K562 (cell line): ENCODE measurements around the gene AFF3. TPM values are rescaled to one million over a fixed set of nuclear protein-coding genes. Genes with fewer than 3 reads are reported as not detected.

Experiments used
- ATAC-seq: fragments of 200-7000 bp; cut with Tn5 transposase; 3 replicates; pipeline ENCODE4 v1.9.1; 2020; ENCODE audit warnings: moderate library complexity
- BruUV-seq: library from RNA; stranded (reverse); fragments of 400-500 nt; replicated peaks from 2 replicates; lab custom pipeline; 2021; lab: Mats Ljungman, UMichigan
- CTCF ChIA-PET: fragments of 300-600 bp; formaldehyde crosslinking; extraction: SDS; loops from one replicate; lab custom pipeline; 2021; ENCODE audit warnings: low intra/inter-chr PET ratio; lab: Yijun Ruan, JAX
- POLR2A ChIA-PET: fragments of 300-600, 350-650 bp; sonication (Branson Sonifier 250); formaldehyde crosslinking; extraction: SDS; loops from one replicate; lab custom pipeline; 2021; ENCODE audit warnings: antibody characterized with exemption, inconsistent platforms; lab: Yijun Ruan, JAX
- DNase-seq, 4 experiments: peaks; one replicate each; pipeline versions ENCODE4 v3.0.0 to v3.0.0-alpha.2; 2011 to 2018; ENCODE audit warnings: low spot score in 3 of 4, mixed read lengths in 3 of 4; ENCODE audit errors: extremely low read depth in 1 of 4
- FAIRE-seq: peaks from 2 replicates; lab custom pipeline; 2011; peaks lifted over from hg19 to GRCh38; lab: Jason Lieb, UNC
- H2AFZ ChIP-seq: 2 replicates; pipeline ENCODE4 v1.6.0; 2011; ENCODE audit warnings: low read depth, low read length, control low read depth, inconsistent platforms
- H3K27ac ChIP-seq: fragments of 200-600 bp; 3 replicates; pipeline ENCODE4 v1.8.0; 2011; ENCODE audit warnings: low read depth, mild to moderate bottlenecking, control low read depth, inconsistent platforms, low read length, moderate library complexity, mixed read lengths; ENCODE audit errors: extremely low read depth
- H3K27me3 ChIP-seq, 2 experiments: fragments of 300-600 bp in 1 of 2; 2 replicates in 1 of 2; 3 replicates in 1 of 2; pipeline versions ENCODE4 v1.6.0 to v1.8.0; 2011; ENCODE audit warnings: inconsistent platforms in 2 of 2, low read length in 2 of 2, mild to moderate bottlenecking in 1 of 2, mixed read lengths in 1 of 2, moderate library complexity in 1 of 2; ENCODE audit not compliant: control insufficient read depth in 2 of 2, insufficient read depth in 2 of 2
- H3K36me3 ChIP-seq: fragments of 300-600 bp; 3 replicates; pipeline ENCODE4 v1.8.0; 2011; ENCODE audit warnings: mild to moderate bottlenecking, low read length, inconsistent platforms; ENCODE audit not compliant: control insufficient read depth, insufficient read depth
- H3K4me1 ChIP-seq, 2 experiments: fragments of 200-600 bp in 1 of 2; replicated peaks in 1 of 2; 2 replicates in 1 of 2; 3 replicates in 1 of 2; pipeline versions ENCODE4 v1.5.1 to v1.8.0; 2011; ENCODE audit warnings: inconsistent platforms in 2 of 2, low read length in 2 of 2, mild to moderate bottlenecking in 1 of 2, mixed read lengths in 1 of 2, moderate library complexity in 1 of 2; ENCODE audit not compliant: control insufficient read depth in 2 of 2, insufficient read depth in 2 of 2
- H3K4me2 ChIP-seq: 2 replicates; pipeline ENCODE4 v1.6.1; 2011; ENCODE audit warnings: low read length, control low read depth, inconsistent platforms, mixed read lengths; ENCODE audit not compliant: insufficient read depth
- H3K4me3 ChIP-seq: fragments of 200-600 bp; sonication (generic), shearing (Covaris generic); 2 replicates; pipeline ENCODE4 v1.5.1; 2016; ENCODE audit warnings: control low read depth, inconsistent platforms
- H3K79me2 ChIP-seq: fragments of 200-600 bp; 3 replicates; pipeline ENCODE4 v1.8.0; 2011; ENCODE audit warnings: low read length, inconsistent platforms; ENCODE audit not compliant: control insufficient read depth, insufficient read depth
- H3K9ac ChIP-seq, 2 experiments: 2 replicates each; pipeline versions ENCODE4 v1.6.0 to v1.6.1; 2011; ENCODE audit warnings: low read depth in 2 of 2, low read length in 2 of 2, control low read depth in 1 of 2, inconsistent platforms in 1 of 2, mild to moderate bottlenecking in 1 of 2, mixed read lengths in 1 of 2; ENCODE audit not compliant: insufficient read depth in 1 of 2
- H3K9me1 ChIP-seq: one replicate; pipeline ENCODE4 v1.6.0; 2011; ENCODE audit warnings: inconsistent platforms, mild to moderate bottlenecking, low read length, moderate library complexity; ENCODE audit not compliant: control insufficient read depth, insufficient read depth
- H3K9me3 ChIP-seq: replicated peaks from 2 replicates; pipeline ENCODE4 v1.5.1; 2011; ENCODE audit warnings: low read depth, low read length, inconsistent platforms; ENCODE audit not compliant: control insufficient read depth, insufficient read depth
- H4K20me1 ChIP-seq: replicated peaks from 2 replicates; pipeline ENCODE4 v1.6.1; 2011; ENCODE audit warnings: low read length, inconsistent platforms, mixed read lengths; ENCODE audit not compliant: control insufficient read depth, insufficient read depth
- BRD9 ChIP-seq: fragments of 450-650 bp; IDR thresholded peaks from 2 replicates; pipeline ENCODE4 v1.6.1; 2018; ENCODE audit warnings: low read depth; ENCODE audit not compliant: partially characterized antibody
- CBFA2T3 ChIP-seq: fragments of 450-650 bp; IDR thresholded peaks from 2 replicates; pipeline ENCODE4 v1.6.1; 2017
- CBX1 ChIP-seq: sonication (generic); IDR thresholded peaks from 2 replicates; pipeline ENCODE4 v1.6.1; 2016; ENCODE audit warnings: antibody characterized with exemption, low read depth, mild to moderate bottlenecking
- CHD2 ChIP-seq: IDR thresholded peaks from 2 replicates; pipeline ENCODE4 v1.6.1; 2011; ENCODE audit warnings: low read depth, low read length
- FIP1L1 ChIP-seq: fragments of 200-400 bp; formaldehyde crosslinking; IDR thresholded peaks from 2 replicates; pipeline ENCODE4 v1.6.1; 2018; ENCODE audit warnings: mild to moderate bottlenecking, low read depth, low read length; ENCODE audit not compliant: poor library complexity, severe bottlenecking
- NCOA4 ChIP-seq: fragments of 450-650 bp; IDR thresholded peaks from 2 replicates; pipeline ENCODE4 v1.6.1; 2018; ENCODE audit warnings: mild to moderate bottlenecking; ENCODE audit not compliant: partially characterized antibody
- PTBP1 ChIP-seq: fragments of 200-400 bp; formaldehyde crosslinking; IDR thresholded peaks from 2 replicates; pipeline ENCODE4 v1.6.1; 2017; ENCODE audit warnings: low read depth, low read length
- REST ChIP-seq, 2 experiments: fragments of 450-650 bp; formaldehyde crosslinking in 1 of 2; IDR thresholded peaks; 2 replicates each; pipeline versions ENCODE4 v1.4.0 to v1.6.1; 2014 to 2020; ENCODE audit warnings: mild to moderate bottlenecking in 2 of 2, borderline replicate concordance in 1 of 2, low read depth in 1 of 2
- SETDB1 ChIP-seq: IDR thresholded peaks from one replicate; pipeline ENCODE4 v1.6.1; 2012; ENCODE audit warnings: low read length, control low read depth, inconsistent platforms
- SREBF1 ChIP-seq: fragments of 150-350 bp; IDR thresholded peaks from 2 replicates; pipeline ENCODE4 v1.6.1; 2014; ENCODE audit warnings: antibody characterized with exemption, low read depth, low read length, borderline replicate concordance
- ZBTB17 ChIP-seq: fragments of 450-650 bp; formaldehyde crosslinking; IDR thresholded peaks from 2 replicates; pipeline ENCODE4 v1.4.0; 2020; ENCODE audit warnings: mild to moderate bottlenecking
- ZNF695 ChIP-seq: fragments of 450-650 bp; formaldehyde crosslinking; IDR thresholded peaks from 2 replicates; pipeline ENCODE4 v1.4.0; 2020; ENCODE audit warnings: mild to moderate bottlenecking, moderate library complexity
- ZNF75A ChIP-seq: fragments of 450-650 bp; formaldehyde crosslinking; IDR thresholded peaks from 2 replicates; pipeline ENCODE4 v1.4.0; 2020; ENCODE audit warnings: mild to moderate bottlenecking
- in situ Hi-C: fragments of 300-500 bp; cut with MboI; formaldehyde crosslinking; loops from 4 replicates; pipeline ENCODE4 v1.15.0; 2018; ENCODE audit warnings: inconsistent platforms, mixed read lengths
- intact Hi-C: fragments of 100-400 bp; cut with micrococcal nuclease; formaldehyde crosslinking; loops from 2 replicates; pipeline ENCODE4 v1.14.2; 2022
- polyA plus RNA-seq, 8 experiments: library from polyadenylated mRNA; depleted of rRNA in 4 of 8; stranded (reverse) in 5 of 8; unstranded in 3 of 8; fragments of >200 nt; fragmentation: Nextera tagmentation in 2 of 8; fragmentation: Illumina TruSeq in 1 of 8; extraction: Ambion mirVana in 2 of 8; extraction: Trizol in 1 of 8; gene quantifications; 2 replicates each; pipeline versions ENCODE4 v1.2.1 to v1.2.3, GENCODE V29; 2011 to 2014; ENCODE audit warnings: inconsistent platforms in 1 of 8, missing spikeins in 1 of 8
- total RNA-seq, 7 experiments: library from RNA; depleted of rRNA in 6 of 7; stranded (reverse); fragments of >200 nt in 6 of 7; fragmentation: Illumina TruSeq in 2 of 7; extraction: Trizol in 2 of 7; gene quantifications; 2 replicates each; pipeline versions ENCODE4 v1.2.1 to v1.2.3, GENCODE V29; 2011 to 2021; ENCODE audit warnings: low replicate concordance in 1 of 7

AFF3 gene
- total and polyA plus RNA-seq, 9 of the 15 experiments (the other 6 are each of a cell fraction or from before 2014, with no cell fraction given): 0.02 to 0.11 TPM; not detected in 7

GRCh38 chr2:99794414-99794813, 348.0 kb downstream of the AFF3 start:
- ChIA-PET POLR2A (interaction anchor here (0.8 kb wide), 1 partner anchor 20 kb away, joined by 5 read pairs; no protein-coding TSS in a partner anchor), CTCF (no interaction called here)
- no peaks in the 10 kb centered on the region; a peak in 1 of 5 replicates for H3K27me3 ChIP-seq
- no peak for FAIRE-seq
- H2AFZ ChIP-seq: no peak overlapping the region
- H3K79me2 ChIP-seq: no peaks in the 10 kb centered on the region
- no peak overlapping the region for H3K9ac ChIP-seq
- no TSS peak for BruUV-seq
- H3K4me2 ChIP-seq: no peak overlapping the region
- in situ Hi-C loops: no loop called here
- H3K9me3 ChIP-seq: no peaks in the 10 kb centered on the region
- no peaks in the 10 kb centered on the region for H3K4me1 ChIP-seq
- no peak for ATAC-seq
- H3K36me3 ChIP-seq: no peaks in the 10 kb centered on the region
- intact Hi-C loops: no loop called here
- no peak overlapping the region for H3K4me3 ChIP-seq
- no peak overlapping the region for H3K27ac ChIP-seq
- DNase-seq: no peak
- H4K20me1 ChIP-seq: no peaks in the 10 kb centered on the region
- H3K9me1 ChIP-seq: no peaks in the 10 kb centered on the region
- TF ChIP-seq PTBP1: no peak
- TF ChIP-seq ZBTB17 (CRISPR knock-in tag): no peak
- no peak for TF ChIP-seq SETDB1
- no peak for TF ChIP-seq FIP1L1
- TF ChIP-seq CBX1: no peak
- TF ChIP-seq CHD2: no peak
- TF ChIP-seq ZNF75A (CRISPR knock-in tag): no peak
- TF ChIP-seq NCOA4: no peak
- TF ChIP-seq REST (IDR thresholded peaks at IDR 0.05; ENCODE audit: borderline replicate concordance): no peak
- TF ChIP-seq REST (CRISPR knock-in tag; IDR thresholded peaks at IDR 0.05; ENCODE audit: low read depth): no peak
- no peak for TF ChIP-seq SREBF1
- TF ChIP-seq ZNF695 (CRISPR knock-in tag): no peak
- TF ChIP-seq CBFA2T3: no peak
- no peak for TF ChIP-seq BRD9
